ENCODE data around the gene SMG6. TPM values are rescaled to one million over a fixed set of nuclear protein-coding genes. Genes with fewer than 3 reads are reported as not detected.

Gene SMG6
- total RNA-seq, 2 donors from 2014 or later, result 48.3 to 51.6 TPM

- peak; percentile 59 to 81 (median 65) for DNase-seq
- no peak overlapping the region for H3K4me3 Mint-ChIP-seq
- no peak overlapping the region for H3K27ac Mint-ChIP-seq
- H3K9me3 ChIP-seq (ENCODE audit: control insufficient read depth, low read length, poor library complexity, severe bottlenecking), result no peaks in the 10 kb centered on the region
- H3K4me1 Mint-ChIP-seq, result peaks cover 11% of the 10 kb centered on the region
- ATAC-seq, result peak; percentile 99
- peaks cover 10% of the 10 kb centered on the region for H3K36me3 Mint-ChIP-seq (ENCODE audit: low read depth)
- no peaks in the 10 kb centered on the region for H3K27me3 Mint-ChIP-seq
Measured at GRCh38 chr17:2244545-2245525, 58.8 kb downstream of the SMG6 start.

GRCh38 chr17:2243953-2244352 is 59.6 kb downstream of the SMG6 start:
- Mint-ChIP-seq H3K27me3 (no peaks in the 10 kb centered on the region), H3K4me1 (peaks cover 11% of the 10 kb centered on the region), H3K27ac (no peak overlapping the region), H3K36me3 (ENCODE audit: low read depth) (peaks cover 7% of the 10 kb centered on the region), H3K4me3 (no peak overlapping the region)
- ATAC-seq, result no peak
- DNase-seq, result no peak
- no peaks in the 10 kb centered on the region for H3K9me3 ChIP-seq (ENCODE audit: control insufficient read depth, low read length, poor library complexity, severe bottlenecking)

- no peak overlapping the region for H3K4me3 Mint-ChIP-seq
- H3K9me3 ChIP-seq (ENCODE audit: control insufficient read depth, low read length, poor library complexity, severe bottlenecking), result no peaks in the 10 kb centered on the region
- H3K36me3 Mint-ChIP-seq (ENCODE audit: low read depth), result peaks cover 7% of the 10 kb centered on the region
- no peaks in the 10 kb centered on the region for H3K27me3 Mint-ChIP-seq
- H3K4me1 Mint-ChIP-seq, result peaks cover 9% of the 10 kb centered on the region
- no peak overlapping the region for H3K27ac Mint-ChIP-seq
- DNase-seq, result no peak
- no peak for ATAC-seq
Measured at GRCh38 chr17:2241823-2242222, 61.8 kb downstream of the SMG6 start.

DNA sequence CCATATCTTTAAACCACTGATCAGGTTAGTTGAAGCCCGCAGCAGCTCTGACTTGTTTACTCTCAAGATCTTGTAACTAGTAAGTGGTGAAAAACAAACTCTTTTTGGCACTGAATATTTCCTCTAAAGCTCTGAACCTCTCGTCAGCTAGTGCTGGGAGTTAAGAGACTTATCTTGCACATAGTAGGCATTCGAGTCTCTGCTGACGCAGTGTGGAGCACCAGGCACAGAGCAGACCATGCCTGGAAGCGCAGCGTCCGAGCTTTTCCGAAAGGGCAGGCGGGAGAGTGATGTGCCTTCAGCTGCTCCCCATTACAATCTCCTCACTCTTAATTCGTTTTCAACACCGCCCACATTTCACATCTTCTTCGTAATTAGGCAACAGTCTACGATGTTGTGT is 63.0 kb downstream of the SMG6 start:
- no peaks in the 10 kb centered on the region for H3K27me3 Mint-ChIP-seq
- DNase-seq (no peak), ATAC-seq (no peak)
- H3K9me3 ChIP-seq (ENCODE audit: control insufficient read depth, low read length, poor library complexity, severe bottlenecking), result no peaks in the 10 kb centered on the region
- H3K4me3 Mint-ChIP-seq, result no peak overlapping the region
- H3K36me3 Mint-ChIP-seq (ENCODE audit: low read depth), result peaks cover 7% of the 10 kb centered on the region
- H3K4me1 Mint-ChIP-seq, result peaks cover 9% of the 10 kb centered on the region
- no peak overlapping the region for H3K27ac Mint-ChIP-seq

GRCh38 chr17:2239882-2240430 is 63.6 kb downstream of the SMG6 start:
- H3K36me3 Mint-ChIP-seq (ENCODE audit: low read depth), result peaks cover 7% of the 10 kb centered on the region
- no peak overlapping the region for H3K4me3 Mint-ChIP-seq
- H3K4me1 Mint-ChIP-seq, result peaks cover 9% of the 10 kb centered on the region
- ATAC-seq (no peak), DNase-seq (no peak)
- no peaks in the 10 kb centered on the region for H3K9me3 ChIP-seq (ENCODE audit: control insufficient read depth, low read length, poor library complexity, severe bottlenecking)
- H3K27me3 Mint-ChIP-seq, result no peaks in the 10 kb centered on the region
- peak overlapping the region; percentile 62 for H3K27ac Mint-ChIP-seq

DNA sequence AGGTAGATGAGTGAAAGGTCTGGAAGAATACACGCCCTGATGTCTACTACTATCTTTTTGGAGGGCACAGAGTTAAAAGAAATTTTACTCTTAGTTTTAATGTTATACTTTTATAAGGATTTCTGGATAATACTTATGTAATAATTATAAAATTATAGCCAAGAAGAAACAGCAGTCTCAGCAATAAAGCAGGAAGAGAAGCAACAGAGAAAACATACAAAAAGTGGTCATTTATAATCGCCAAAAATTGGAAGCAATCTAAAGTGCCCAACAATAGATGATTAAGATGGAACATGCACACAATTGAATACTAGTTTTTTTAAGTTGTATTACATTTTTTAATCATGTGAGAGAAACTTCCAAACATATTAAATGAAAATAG is 64.4 kb downstream of the SMG6 start:
- Mint-ChIP-seq H3K36me3 (ENCODE audit: low read depth) (peaks cover 5% of the 10 kb centered on the region), H3K27me3 (no peaks in the 10 kb centered on the region), H3K4me1 (peaks cover 5% of the 10 kb centered on the region), H3K27ac (no peak overlapping the region), H3K4me3 (no peak overlapping the region)
- DNase-seq, result no peak
- no peak for ATAC-seq
- no peaks in the 10 kb centered on the region for H3K9me3 ChIP-seq (ENCODE audit: control insufficient read depth, low read length, poor library complexity, severe bottlenecking)

DNA sequence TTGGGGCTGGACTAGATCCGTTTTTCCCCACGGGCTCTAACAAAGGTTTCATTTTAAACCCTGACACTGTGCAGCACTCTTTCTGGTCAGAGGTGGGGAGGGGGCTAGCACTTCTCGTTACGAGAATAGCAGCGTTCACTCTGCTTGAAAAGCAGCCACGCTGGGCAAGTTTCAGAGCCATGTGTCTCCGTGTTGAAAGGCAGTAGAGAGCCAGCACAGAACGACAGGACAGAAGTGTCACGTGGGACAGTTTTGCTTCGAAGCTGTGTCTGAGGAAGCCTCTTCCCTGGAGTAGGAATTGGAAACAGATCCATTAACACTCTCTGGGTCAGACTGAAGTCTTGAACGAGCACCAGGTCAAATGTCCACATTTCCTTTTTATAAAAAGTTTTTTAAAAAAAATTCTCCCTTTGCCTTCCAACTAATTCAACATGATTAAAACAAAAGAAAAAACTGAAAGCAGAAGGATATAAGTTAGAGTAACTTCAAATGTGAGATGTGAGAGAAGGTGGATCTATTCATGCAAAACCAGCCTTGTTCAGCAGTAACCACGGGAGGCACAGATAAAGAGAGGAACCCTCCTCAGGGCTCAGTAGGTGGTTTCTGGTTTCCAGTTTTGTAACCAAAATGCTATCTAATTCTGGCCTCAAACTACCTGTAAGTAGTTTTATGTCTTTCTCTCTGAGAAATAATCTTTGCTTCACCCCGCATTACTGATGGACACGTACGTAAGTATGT is 65.0 kb downstream of the SMG6 start:
- no peak for ATAC-seq
- Mint-ChIP-seq H3K4me1 (peaks cover 4% of the 10 kb centered on the region), H3K27ac (no peak overlapping the region), H3K4me3 (no peak overlapping the region), H3K36me3 (ENCODE audit: low read depth) (peaks cover 3% of the 10 kb centered on the region), H3K27me3 (no peaks in the 10 kb centered on the region)
- no peaks in the 10 kb centered on the region for H3K9me3 ChIP-seq (ENCODE audit: control insufficient read depth, low read length, poor library complexity, severe bottlenecking)
- DNase-seq, result no peak

DNA sequence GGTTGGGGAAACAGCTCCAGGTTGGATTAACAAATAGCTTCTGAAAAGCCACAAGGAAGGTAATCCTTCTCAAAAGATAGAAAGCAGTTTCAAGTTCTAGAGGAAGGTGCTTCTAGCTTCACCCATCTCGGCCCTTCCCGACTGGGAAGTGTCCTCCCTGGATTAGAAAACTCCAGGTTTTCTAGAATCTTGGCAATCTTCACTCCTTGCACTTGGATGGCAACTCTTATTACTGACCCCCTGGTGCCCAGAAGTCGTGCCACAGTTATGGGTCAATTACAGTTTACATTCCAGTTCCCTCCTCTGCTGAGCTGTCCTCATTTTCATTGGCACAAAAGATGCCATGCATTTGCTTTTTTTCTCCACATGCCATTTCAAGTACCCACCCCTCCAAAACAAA is 65.6 kb downstream of the SMG6 start:
- ATAC-seq (no peak), DNase-seq (no peak)
- Mint-ChIP-seq H3K4me3 (no peak overlapping the region), H3K27me3 (no peaks in the 10 kb centered on the region), H3K36me3 (ENCODE audit: low read depth) (peaks cover 3% of the 10 kb centered on the region), H3K27ac (no peak overlapping the region), H3K4me1 (peaks cover 4% of the 10 kb centered on the region)
- H3K9me3 ChIP-seq (ENCODE audit: control insufficient read depth, low read length, poor library complexity, severe bottlenecking), result no peaks in the 10 kb centered on the region

DNA sequence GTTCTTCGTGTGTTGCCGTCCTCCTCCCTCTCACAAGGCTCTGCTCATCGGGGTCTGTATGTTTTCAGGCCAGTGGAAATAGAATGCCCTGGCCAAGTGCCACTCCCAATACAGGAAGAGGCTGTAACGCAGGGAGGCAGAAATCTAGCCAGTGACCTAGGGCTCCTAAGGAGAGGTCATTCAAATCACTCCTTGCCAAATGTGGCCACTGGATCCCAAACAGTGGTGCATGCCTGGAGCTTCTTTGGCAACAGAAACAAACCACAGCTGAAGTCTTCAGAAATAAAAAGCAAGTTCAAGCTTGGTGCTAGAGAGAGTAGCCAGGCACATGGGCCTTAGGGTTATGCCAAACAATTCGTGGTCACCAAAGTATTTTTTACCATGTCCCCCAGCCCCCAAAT is 66.1 kb downstream of the SMG6 start:
- no peak for ATAC-seq
- peak overlapping the region; percentile 39 for H3K27ac Mint-ChIP-seq
- H3K27me3 Mint-ChIP-seq, result no peaks in the 10 kb centered on the region
- no peak overlapping the region for H3K4me3 Mint-ChIP-seq
- no peaks in the 10 kb centered on the region for H3K9me3 ChIP-seq (ENCODE audit: control insufficient read depth, low read length, poor library complexity, severe bottlenecking)
- peaks cover 4% of the 10 kb centered on the region for H3K4me1 Mint-ChIP-seq
- no peak for DNase-seq
- H3K36me3 Mint-ChIP-seq (ENCODE audit: low read depth), result peaks cover 3% of the 10 kb centered on the region

GRCh38 chr17:2235792-2236366 is 67.7 kb downstream of the SMG6 start:
- H3K27me3 Mint-ChIP-seq, result no peaks in the 10 kb centered on the region
- no peaks in the 10 kb centered on the region for H3K36me3 Mint-ChIP-seq (ENCODE audit: low read depth)
- no peak overlapping the region for H3K27ac Mint-ChIP-seq
- DNase-seq (no peak), ATAC-seq (no peak)
- H3K4me3 Mint-ChIP-seq, result no peak overlapping the region
- no peaks in the 10 kb centered on the region for H3K9me3 ChIP-seq (ENCODE audit: control insufficient read depth, low read length, poor library complexity, severe bottlenecking)
- peaks cover 4% of the 10 kb centered on the region for H3K4me1 Mint-ChIP-seq

- no peak for ATAC-seq
- H3K27me3 Mint-ChIP-seq, result no peaks in the 10 kb centered on the region
- no peaks in the 10 kb centered on the region for H3K36me3 Mint-ChIP-seq (ENCODE audit: low read depth)
- no peak overlapping the region for H3K4me3 Mint-ChIP-seq
- no peak for DNase-seq
- no peaks in the 10 kb centered on the region for H3K9me3 ChIP-seq (ENCODE audit: control insufficient read depth, low read length, poor library complexity, severe bottlenecking)
- no peak overlapping the region for H3K27ac Mint-ChIP-seq
- peaks cover 6% of the 10 kb centered on the region for H3K4me1 Mint-ChIP-seq
Measured at GRCh38 chr17:2235265-2235664, 68.3 kb downstream of the SMG6 start.

DNA sequence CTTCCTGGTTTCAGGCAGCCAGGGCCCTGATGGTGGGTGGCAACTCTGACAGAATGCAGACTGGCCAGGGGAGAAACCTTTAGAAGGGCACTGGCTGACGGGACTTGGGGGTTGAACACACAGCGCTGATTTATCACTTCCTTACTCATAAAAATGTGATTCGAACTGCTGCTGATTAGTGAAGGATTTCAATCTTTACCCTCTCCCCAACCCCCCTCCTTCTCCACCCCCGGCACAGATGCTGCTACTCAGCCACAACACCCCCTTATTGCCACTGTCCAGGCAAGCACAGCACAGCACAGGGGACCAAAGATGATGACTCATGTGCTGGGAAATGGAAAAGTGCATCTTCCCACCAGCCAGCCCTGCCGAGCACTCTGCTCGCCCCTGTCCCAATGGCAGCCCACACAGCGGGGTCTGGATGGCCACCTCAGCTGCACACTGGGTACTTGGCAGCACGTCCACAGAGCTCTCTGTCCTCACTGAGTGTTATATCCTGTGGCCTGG is 70.1 kb downstream of the SMG6 start:
- Mint-ChIP-seq H3K36me3 (ENCODE audit: low read depth) (no peaks in the 10 kb centered on the region), H3K27ac (peak overlapping the region; percentile 39), H3K4me3 (no peak overlapping the region), H3K27me3 (no peaks in the 10 kb centered on the region), H3K4me1 (peaks cover 11% of the 10 kb centered on the region)
- DNase-seq (no peak), ATAC-seq (no peak)
- no peaks in the 10 kb centered on the region for H3K9me3 ChIP-seq (ENCODE audit: control insufficient read depth, low read length, poor library complexity, severe bottlenecking)

- no peak for ATAC-seq
- no peaks in the 10 kb centered on the region for H3K9me3 ChIP-seq (ENCODE audit: control insufficient read depth, low read length, poor library complexity, severe bottlenecking)
- Mint-ChIP-seq H3K4me1 (peaks cover 15% of the 10 kb centered on the region), H3K27ac (no peak overlapping the region), H3K27me3 (no peaks in the 10 kb centered on the region), H3K36me3 (ENCODE audit: low read depth) (no peaks in the 10 kb centered on the region), H3K4me3 (no peak overlapping the region)
- no peak for DNase-seq
Measured at GRCh38 chr17:2232244-2232638, 71.3 kb downstream of the SMG6 start.

All from T-helper 17 cell (primary cell).